ENCODE results near the gene AP5B1.
"Not testable (repeated sequence)": the region's sequence is repeated elsewhere in the genome, so short reads cannot be mapped to it uniquely, and the experiment has no call there.

AP5B1 gene

DNA sequence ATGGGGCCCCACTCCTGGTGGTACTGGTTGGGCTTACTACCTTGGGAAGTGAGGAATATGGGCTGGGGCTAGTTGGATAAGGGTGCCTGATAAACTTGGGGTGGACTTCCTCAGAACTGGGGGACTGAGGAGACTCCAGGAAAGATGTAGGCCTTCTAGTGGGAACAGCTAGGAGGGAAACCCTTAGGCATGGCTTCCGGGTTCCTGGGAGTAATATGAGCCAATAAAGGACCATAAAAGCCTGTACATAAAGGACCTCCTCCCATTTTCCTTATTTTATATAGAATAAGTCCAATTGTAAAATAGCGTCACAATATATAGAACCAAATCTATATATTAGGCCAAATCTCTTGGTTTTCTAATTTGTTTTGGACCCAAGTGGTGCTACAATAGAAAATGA is 41.8 kb downstream of the AP5B1 start:
- H3K27me3 ChIP-seq (ENCODE audit: control insufficient read depth, insufficient read depth, low read length) = no peaks in the 10 kb centered on the region
- H3K9me3 ChIP-seq (ENCODE audit: control insufficient read depth, low read depth, low read length) = peaks cover 8% of the 10 kb centered on the region
- H3K27ac ChIP-seq (ENCODE audit: low read length) = no peak overlapping the region
- H3K4me3 ChIP-seq (ENCODE audit: low read length) = no peak overlapping the region
- no peaks in the 10 kb centered on the region for H3K4me1 ChIP-seq (ENCODE audit: control insufficient read depth, low read depth, low read length)
- H3K9ac ChIP-seq (ENCODE audit: low read length) = no peak overlapping the region
- no peaks in the 10 kb centered on the region for H3K36me3 ChIP-seq (ENCODE audit: control insufficient read depth, low read depth, low read length)

DNA sequence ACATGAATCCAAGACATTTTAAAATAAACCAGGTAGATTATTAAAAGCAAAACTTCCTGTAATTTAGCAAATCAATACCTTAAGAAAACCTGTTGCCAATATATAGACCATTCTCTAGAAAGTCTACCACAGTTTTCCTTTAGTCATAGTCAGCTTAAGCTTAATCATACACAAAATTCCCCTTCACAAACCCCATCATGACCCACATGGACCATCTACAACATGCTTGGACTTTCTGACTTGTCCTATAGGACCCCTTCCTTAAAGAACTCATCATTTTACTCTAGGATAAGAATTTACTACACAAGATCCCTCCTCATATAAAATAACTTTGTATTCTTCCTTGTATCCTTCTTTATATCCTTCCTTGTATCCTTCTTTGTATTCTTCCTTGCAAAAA is 44.0 kb downstream of the AP5B1 start:
- Histone ChIP-seq H3K36me3 (ENCODE audit: control insufficient read depth, low read depth, low read length) (no peaks in the 10 kb centered on the region), H3K4me3 (ENCODE audit: low read length) (no peak overlapping the region), H3K9ac (ENCODE audit: low read length) (no peak overlapping the region), H3K27ac (ENCODE audit: low read length) (no peak overlapping the region), H3K27me3 (ENCODE audit: control insufficient read depth, insufficient read depth, low read length) (no peaks in the 10 kb centered on the region), H3K4me1 (ENCODE audit: control insufficient read depth, low read depth, low read length) (no peaks in the 10 kb centered on the region), H3K9me3 (ENCODE audit: control insufficient read depth, low read depth, low read length) (peaks cover 8% of the 10 kb centered on the region)

- not testable (repeated sequence) for H3K9me3 ChIP-seq (ENCODE audit: control insufficient read depth, low read depth, low read length); H3K4me3 ChIP-seq (ENCODE audit: low read length); H3K9ac ChIP-seq (ENCODE audit: low read length); H3K27me3 ChIP-seq (ENCODE audit: control insufficient read depth, insufficient read depth, low read length); H3K27ac ChIP-seq (ENCODE audit: low read length); H3K4me1 ChIP-seq (ENCODE audit: control insufficient read depth, low read depth, low read length); H3K36me3 ChIP-seq (ENCODE audit: control insufficient read depth, low read depth, low read length)
These were observed 45.7 kb downstream of the AP5B1 start for GRCh38 chr11:65735111-65735510.

DNA sequence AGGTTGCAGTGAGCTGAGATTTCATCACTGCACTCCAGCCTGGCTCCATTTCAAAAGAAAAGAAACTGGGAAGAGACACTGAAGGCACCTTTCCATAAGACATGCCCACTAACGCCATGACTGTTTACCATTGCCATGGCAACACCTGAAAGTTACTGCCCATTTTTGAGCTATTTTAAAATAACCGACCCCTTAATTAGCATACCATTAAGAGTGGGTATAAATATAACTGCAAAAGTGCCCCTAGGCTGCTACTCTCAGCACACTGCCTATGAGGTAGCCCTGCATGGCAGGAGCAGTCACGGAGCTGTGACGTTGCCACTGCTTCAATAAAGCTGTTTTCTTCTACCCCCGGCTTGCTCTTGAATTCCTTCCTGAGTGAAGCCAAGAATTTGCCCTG is 50.3 kb downstream of the AP5B1 start:
- H3K4me3 ChIP-seq (ENCODE audit: low read length) = no peak overlapping the region
- H3K9ac ChIP-seq (ENCODE audit: low read length) = no peak overlapping the region
- H3K36me3 ChIP-seq (ENCODE audit: control insufficient read depth, low read depth, low read length) = no peaks in the 10 kb centered on the region
- no peaks in the 10 kb centered on the region for H3K4me1 ChIP-seq (ENCODE audit: control insufficient read depth, low read depth, low read length)
- H3K27ac ChIP-seq (ENCODE audit: low read length) = no peak overlapping the region
- no peaks in the 10 kb centered on the region for H3K9me3 ChIP-seq (ENCODE audit: control insufficient read depth, low read depth, low read length)
- no peaks in the 10 kb centered on the region for H3K27me3 ChIP-seq (ENCODE audit: control insufficient read depth, insufficient read depth, low read length)

GRCh38 chr11:65727865-65728264 is 52.9 kb downstream of the AP5B1 start:
- Histone ChIP-seq H3K9ac (ENCODE audit: low read length) (no peak overlapping the region), H3K27me3 (ENCODE audit: control insufficient read depth, insufficient read depth, low read length) (no peaks in the 10 kb centered on the region), H3K36me3 (ENCODE audit: control insufficient read depth, low read depth, low read length) (no peaks in the 10 kb centered on the region), H3K9me3 (ENCODE audit: control insufficient read depth, low read depth, low read length) (no peaks in the 10 kb centered on the region), H3K4me1 (ENCODE audit: control insufficient read depth, low read depth, low read length) (no peaks in the 10 kb centered on the region), H3K27ac (ENCODE audit: low read length) (no peak overlapping the region), H3K4me3 (ENCODE audit: low read length) (no peak overlapping the region)

GRCh38 chr11:65726660-65727059 is 54.1 kb downstream of the AP5B1 start:
- Histone ChIP-seq H3K36me3 (ENCODE audit: control insufficient read depth, low read depth, low read length) (no peaks in the 10 kb centered on the region), H3K4me3 (ENCODE audit: low read length) (no peak overlapping the region), H3K4me1 (ENCODE audit: control insufficient read depth, low read depth, low read length) (no peaks in the 10 kb centered on the region), H3K9ac (ENCODE audit: low read length) (no peak overlapping the region), H3K27me3 (ENCODE audit: control insufficient read depth, insufficient read depth, low read length) (no peaks in the 10 kb centered on the region), H3K9me3 (ENCODE audit: control insufficient read depth, low read depth, low read length) (no peaks in the 10 kb centered on the region), H3K27ac (ENCODE audit: low read length) (no peak overlapping the region)
